ENCODE data around the gene CENPF.

- TF ChIP-seq CTCF (conservative IDR thresholded peaks at IDR 0.05; ENCODE audit: low read length), result no peak
- TF ChIP-seq EZH2phosphoT487 (IDR thresholded peaks at IDR 0.05; ENCODE audit: borderline replicate concordance, low read depth, low read length), result no peak
These were observed 9.8 kb upstream of the CENPF start for GRCh38 chr1:214593158-214593557.

All from OCI-LY7 (cell line).